K562 (cell line): ENCODE results near the gene HAUS5. TPM values are rescaled to one million over a fixed set of nuclear protein-coding genes. Genes with fewer than 3 reads are reported as not detected.
A peak's percentile ranks its signal among the peaks of the same experiment; 100 is the strongest.

ENCODE experiments used
- ATAC-seq: fragments of 200-7000 bp; cut with Tn5 transposase; 3 replicates; pipeline ENCODE4 v1.9.1; 2020; ENCODE audit warnings: moderate library complexity
- BruUV-seq: library from RNA; stranded (reverse); fragments of 400-500 nt; replicated peaks from 2 replicates; lab custom pipeline; 2021; lab: Mats Ljungman, UMichigan
- CTCF ChIA-PET: fragments of 300-600 bp; formaldehyde crosslinking; extraction: SDS; loops from one replicate; lab custom pipeline; 2021; ENCODE audit warnings: low intra/inter-chr PET ratio; lab: Yijun Ruan, JAX
- POLR2A ChIA-PET: fragments of 300-600, 350-650 bp; sonication (Branson Sonifier 250); formaldehyde crosslinking; extraction: SDS; loops from one replicate; lab custom pipeline; 2021; ENCODE audit warnings: antibody characterized with exemption, inconsistent platforms; lab: Yijun Ruan, JAX
- DNase-seq, 4 experiments: peaks; one replicate each; pipeline versions ENCODE4 v3.0.0 to v3.0.0-alpha.2; 2011 to 2018; ENCODE audit warnings: low spot score in 3 of 4, mixed read lengths in 3 of 4; ENCODE audit errors: extremely low read depth in 1 of 4
- FAIRE-seq: peaks from 2 replicates; lab custom pipeline; 2011; peaks lifted over from hg19 to GRCh38; lab: Jason Lieb, UNC
- H2AFZ ChIP-seq: 2 replicates; pipeline ENCODE4 v1.6.0; 2011; ENCODE audit warnings: low read depth, low read length, control low read depth, inconsistent platforms
- H3K27ac ChIP-seq: fragments of 200-600 bp; 3 replicates; pipeline ENCODE4 v1.8.0; 2011; ENCODE audit warnings: low read depth, mild to moderate bottlenecking, control low read depth, inconsistent platforms, low read length, moderate library complexity, mixed read lengths; ENCODE audit errors: extremely low read depth
- H3K27me3 ChIP-seq, 2 experiments: fragments of 300-600 bp in 1 of 2; 2 replicates in 1 of 2; 3 replicates in 1 of 2; pipeline versions ENCODE4 v1.6.0 to v1.8.0; 2011; ENCODE audit warnings: inconsistent platforms in 2 of 2, low read length in 2 of 2, mild to moderate bottlenecking in 1 of 2, mixed read lengths in 1 of 2, moderate library complexity in 1 of 2; ENCODE audit not compliant: control insufficient read depth in 2 of 2, insufficient read depth in 2 of 2
- H3K36me3 ChIP-seq: fragments of 300-600 bp; 3 replicates; pipeline ENCODE4 v1.8.0; 2011; ENCODE audit warnings: mild to moderate bottlenecking, low read length, inconsistent platforms; ENCODE audit not compliant: control insufficient read depth, insufficient read depth
- H3K4me1 ChIP-seq, 2 experiments: fragments of 200-600 bp in 1 of 2; replicated peaks in 1 of 2; 2 replicates in 1 of 2; 3 replicates in 1 of 2; pipeline versions ENCODE4 v1.5.1 to v1.8.0; 2011; ENCODE audit warnings: inconsistent platforms in 2 of 2, low read length in 2 of 2, mild to moderate bottlenecking in 1 of 2, mixed read lengths in 1 of 2, moderate library complexity in 1 of 2; ENCODE audit not compliant: control insufficient read depth in 2 of 2, insufficient read depth in 2 of 2
- H3K4me2 ChIP-seq: 2 replicates; pipeline ENCODE4 v1.6.1; 2011; ENCODE audit warnings: low read length, control low read depth, inconsistent platforms, mixed read lengths; ENCODE audit not compliant: insufficient read depth
- H3K4me3 ChIP-seq: fragments of 200-600 bp; sonication (generic), shearing (Covaris generic); 2 replicates; pipeline ENCODE4 v1.5.1; 2016; ENCODE audit warnings: control low read depth, inconsistent platforms
- H3K79me2 ChIP-seq: fragments of 200-600 bp; 3 replicates; pipeline ENCODE4 v1.8.0; 2011; ENCODE audit warnings: low read length, inconsistent platforms; ENCODE audit not compliant: control insufficient read depth, insufficient read depth
- H3K9ac ChIP-seq, 2 experiments: 2 replicates each; pipeline versions ENCODE4 v1.6.0 to v1.6.1; 2011; ENCODE audit warnings: low read depth in 2 of 2, low read length in 2 of 2, control low read depth in 1 of 2, inconsistent platforms in 1 of 2, mild to moderate bottlenecking in 1 of 2, mixed read lengths in 1 of 2; ENCODE audit not compliant: insufficient read depth in 1 of 2
- H3K9me1 ChIP-seq: one replicate; pipeline ENCODE4 v1.6.0; 2011; ENCODE audit warnings: inconsistent platforms, mild to moderate bottlenecking, low read length, moderate library complexity; ENCODE audit not compliant: control insufficient read depth, insufficient read depth
- H3K9me3 ChIP-seq: replicated peaks from 2 replicates; pipeline ENCODE4 v1.5.1; 2011; ENCODE audit warnings: low read depth, low read length, inconsistent platforms; ENCODE audit not compliant: control insufficient read depth, insufficient read depth
- H4K20me1 ChIP-seq: replicated peaks from 2 replicates; pipeline ENCODE4 v1.6.1; 2011; ENCODE audit warnings: low read length, inconsistent platforms, mixed read lengths; ENCODE audit not compliant: control insufficient read depth, insufficient read depth
- MYC ChIP-seq, 2 experiments: fragments of 250-450 bp in 1 of 2; sonication (Bioruptor Pico) in 1 of 2; IDR thresholded peaks; 2 replicates each; pipeline versions ENCODE4 v1.5.1 to v1.6.1; 2012 to 2021; ENCODE audit warnings: low read depth in 2 of 2, borderline replicate concordance in 1 of 2, improper control_type of control experiment in 1 of 2, low read length in 1 of 2, mild to moderate bottlenecking in 1 of 2, moderate library complexity in 1 of 2
- RAD21 ChIP-seq, 2 experiments: fragments of 250-450 bp in 1 of 2; fragments of 450-650 bp in 1 of 2; sonication (Bioruptor Pico) in 1 of 2; formaldehyde crosslinking in 1 of 2; IDR thresholded peaks in 1 of 2; conservative IDR thresholded peaks in 1 of 2; 2 replicates each; pipeline versions ENCODE4 v1.4.0 to v1.8.0; 2020 to 2022; ENCODE audit warnings: mild to moderate bottlenecking in 2 of 2, moderate library complexity in 1 of 2
- SMC3 ChIP-seq: conservative IDR thresholded peaks from 2 replicates; pipeline ENCODE4 v1.6.1; 2011; ENCODE audit warnings: low read depth, low read length, improper control_type of control experiment; ENCODE audit not compliant: insufficient read depth
- WGBS: fragments of 100-300 bp; shearing (Covaris generic); methylation state at CpG from one replicate; pipeline ENCODE4 v1.1.6; 2016; ENCODE audit warnings: low coverage, mixed read lengths; ENCODE audit not compliant: insufficient coverage; ENCODE audit errors: missing lambda C conversion rate; 5-methylcytosine and 5-hydroxymethylcytosine counted together
- in situ Hi-C: fragments of 300-500 bp; cut with MboI; formaldehyde crosslinking; loops from 4 replicates; pipeline ENCODE4 v1.15.0; 2018; ENCODE audit warnings: inconsistent platforms, mixed read lengths
- intact Hi-C: fragments of 100-400 bp; cut with micrococcal nuclease; formaldehyde crosslinking; loops from 2 replicates; pipeline ENCODE4 v1.14.2; 2022
- polyA plus RNA-seq, 8 experiments: library from polyadenylated mRNA; depleted of rRNA in 4 of 8; stranded (reverse) in 5 of 8; unstranded in 3 of 8; fragments of >200 nt; fragmentation: Nextera tagmentation in 2 of 8; fragmentation: Illumina TruSeq in 1 of 8; extraction: Ambion mirVana in 2 of 8; extraction: Trizol in 1 of 8; gene quantifications; 2 replicates each; pipeline versions ENCODE4 v1.2.1 to v1.2.3, GENCODE V29; 2011 to 2014; ENCODE audit warnings: inconsistent platforms in 1 of 8, missing spikeins in 1 of 8
- total RNA-seq, 7 experiments: library from RNA; depleted of rRNA in 6 of 7; stranded (reverse); fragments of >200 nt in 6 of 7; fragmentation: Illumina TruSeq in 2 of 7; extraction: Trizol in 2 of 7; gene quantifications; 2 replicates each; pipeline versions ENCODE4 v1.2.1 to v1.2.3, GENCODE V29; 2011 to 2021; ENCODE audit warnings: low replicate concordance in 1 of 7
- TF ChIP-seq, protein P1 (sequence below), 3 experiments: IDR thresholded peaks in 2 of 3; conservative IDR thresholded peaks in 1 of 3; 2 replicates each; pipeline ENCODE4 v1.5.1; 2011 to 2012; ENCODE audit warnings: low read length in 3 of 3, mild to moderate bottlenecking in 3 of 3, control low read depth in 2 of 3, improper control_type of control experiment in 1 of 3, inconsistent platforms in 1 of 3, low read depth in 1 of 3, mixed read lengths in 1 of 3, moderate library complexity in 1 of 3; ENCODE audit not compliant: insufficient read depth in 2 of 3
- TF ChIP-seq, protein P2 (sequence below), 2 experiments: fragments of 450-650 bp; formaldehyde crosslinking in 1 of 2; IDR thresholded peaks; 2 replicates each; pipeline versions ENCODE4 v1.4.0 to v1.6.1; 2014 to 2020; ENCODE audit warnings: mild to moderate bottlenecking in 2 of 2, borderline replicate concordance in 1 of 2, low read depth in 1 of 2

HAUS5 gene
- total and polyA plus RNA-seq, 9 of the 15 experiments (the other 6 are each of a cell fraction or from before 2014, with no cell fraction given) = 3.5 to 41.3 (median 14.2) TPM

DNA sequence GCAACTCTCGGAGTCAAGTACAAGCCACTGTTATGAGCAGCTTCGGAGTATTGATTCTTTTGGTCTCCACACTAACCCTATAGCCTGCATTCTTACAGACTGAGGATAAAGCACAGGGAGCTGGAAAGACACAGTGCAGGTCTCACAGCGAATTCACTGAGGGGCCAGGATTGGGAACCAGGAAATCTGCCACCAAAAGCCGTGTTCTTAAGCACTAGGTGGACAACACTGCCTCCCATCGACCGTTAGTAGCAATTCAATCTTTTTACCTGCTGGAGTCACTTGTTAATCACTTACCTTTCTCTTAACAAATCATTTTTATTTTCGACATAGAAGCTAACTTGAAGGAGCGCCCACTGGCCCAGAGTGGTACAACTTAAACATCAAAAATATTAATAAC lies 20.3 kb upstream of the HAUS5 start:
- BruUV-seq = no TSS peak
- in situ Hi-C loops = no loop called here
- no peak overlapping the region for H3K4me2 ChIP-seq
- H3K27me3 ChIP-seq = no peaks in the 10 kb centered on the region; a peak in 2 of 5 replicates
- no peaks in the 10 kb centered on the region for H3K36me3 ChIP-seq
- TF ChIP-seq, protein P1, sequence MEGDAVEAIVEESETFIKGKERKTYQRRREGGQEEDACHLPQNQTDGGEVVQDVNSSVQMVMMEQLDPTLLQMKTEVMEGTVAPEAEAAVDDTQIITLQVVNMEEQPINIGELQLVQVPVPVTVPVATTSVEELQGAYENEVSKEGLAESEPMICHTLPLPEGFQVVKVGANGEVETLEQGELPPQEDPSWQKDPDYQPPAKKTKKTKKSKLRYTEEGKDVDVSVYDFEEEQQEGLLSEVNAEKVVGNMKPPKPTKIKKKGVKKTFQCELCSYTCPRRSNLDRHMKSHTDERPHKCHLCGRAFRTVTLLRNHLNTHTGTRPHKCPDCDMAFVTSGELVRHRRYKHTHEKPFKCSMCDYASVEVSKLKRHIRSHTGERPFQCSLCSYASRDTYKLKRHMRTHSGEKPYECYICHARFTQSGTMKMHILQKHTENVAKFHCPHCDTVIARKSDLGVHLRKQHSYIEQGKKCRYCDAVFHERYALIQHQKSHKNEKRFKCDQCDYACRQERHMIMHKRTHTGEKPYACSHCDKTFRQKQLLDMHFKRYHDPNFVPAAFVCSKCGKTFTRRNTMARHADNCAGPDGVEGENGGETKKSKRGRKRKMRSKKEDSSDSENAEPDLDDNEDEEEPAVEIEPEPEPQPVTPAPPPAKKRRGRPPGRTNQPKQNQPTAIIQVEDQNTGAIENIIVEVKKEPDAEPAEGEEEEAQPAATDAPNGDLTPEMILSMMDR (IDR thresholded peaks at IDR 0.05 in 2 of 3, conservative IDR thresholded peaks at IDR 0.05 in 1 of 3; ENCODE audit: insufficient read depth in 2 of 3, low read depth in 1 of 3, low read length in 3 of 3) = peak; percentile 60 to 76 (median 65)
- TF ChIP-seq RAD21 (CRISPR knock-in tag; conservative IDR thresholded peaks at IDR 0.05 in 1 of 2, IDR thresholded peaks at IDR 0.05 in 1 of 2) (peak in 1 of 2 experiments; percentile 68; a peak in 2 of 4 replicates), SMC3 (peak; percentile 48; the same call in 1 of the 2 replicates), MYC (IDR thresholded peaks at IDR 0.05; ENCODE audit: low read depth, low read length) (no peak), MYC (CRISPR knock-in tag; IDR thresholded peaks at IDR 0.05; ENCODE audit: borderline replicate concordance, low read depth) (no peak)
- TF ChIP-seq, protein P2, sequence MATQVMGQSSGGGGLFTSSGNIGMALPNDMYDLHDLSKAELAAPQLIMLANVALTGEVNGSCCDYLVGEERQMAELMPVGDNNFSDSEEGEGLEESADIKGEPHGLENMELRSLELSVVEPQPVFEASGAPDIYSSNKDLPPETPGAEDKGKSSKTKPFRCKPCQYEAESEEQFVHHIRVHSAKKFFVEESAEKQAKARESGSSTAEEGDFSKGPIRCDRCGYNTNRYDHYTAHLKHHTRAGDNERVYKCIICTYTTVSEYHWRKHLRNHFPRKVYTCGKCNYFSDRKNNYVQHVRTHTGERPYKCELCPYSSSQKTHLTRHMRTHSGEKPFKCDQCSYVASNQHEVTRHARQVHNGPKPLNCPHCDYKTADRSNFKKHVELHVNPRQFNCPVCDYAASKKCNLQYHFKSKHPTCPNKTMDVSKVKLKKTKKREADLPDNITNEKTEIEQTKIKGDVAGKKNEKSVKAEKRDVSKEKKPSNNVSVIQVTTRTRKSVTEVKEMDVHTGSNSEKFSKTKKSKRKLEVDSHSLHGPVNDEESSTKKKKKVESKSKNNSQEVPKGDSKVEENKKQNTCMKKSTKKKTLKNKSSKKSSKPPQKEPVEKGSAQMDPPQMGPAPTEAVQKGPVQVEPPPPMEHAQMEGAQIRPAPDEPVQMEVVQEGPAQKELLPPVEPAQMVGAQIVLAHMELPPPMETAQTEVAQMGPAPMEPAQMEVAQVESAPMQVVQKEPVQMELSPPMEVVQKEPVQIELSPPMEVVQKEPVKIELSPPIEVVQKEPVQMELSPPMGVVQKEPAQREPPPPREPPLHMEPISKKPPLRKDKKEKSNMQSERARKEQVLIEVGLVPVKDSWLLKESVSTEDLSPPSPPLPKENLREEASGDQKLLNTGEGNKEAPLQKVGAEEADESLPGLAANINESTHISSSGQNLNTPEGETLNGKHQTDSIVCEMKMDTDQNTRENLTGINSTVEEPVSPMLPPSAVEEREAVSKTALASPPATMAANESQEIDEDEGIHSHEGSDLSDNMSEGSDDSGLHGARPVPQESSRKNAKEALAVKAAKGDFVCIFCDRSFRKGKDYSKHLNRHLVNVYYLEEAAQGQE (IDR thresholded peaks at IDR 0.05; ENCODE audit: borderline replicate concordance) = peak; percentile 44; the same call in 1 of the 2 replicates
- TF ChIP-seq, protein P2 (CRISPR knock-in tag; IDR thresholded peaks at IDR 0.05; ENCODE audit: low read depth) = no peak
- no peaks in the 10 kb centered on the region for H3K79me2 ChIP-seq
- no peak overlapping the region for H2AFZ ChIP-seq
- ATAC-seq (0 out of 3 replicates have a peak, but pooled peaks have one; percentile 29), DNase-seq (peak; percentile 43 to 57 (median 45)), FAIRE-seq (peak; percentile 84)
- intact Hi-C loops = loop anchor here (5.0 kb wide), 1 partner anchor 35 kb away; no protein-coding TSS in a partner anchor
- no peak overlapping the region for H3K4me3 ChIP-seq
- no peaks in the 10 kb centered on the region for H3K9me1 ChIP-seq
- H3K27ac ChIP-seq = no peak overlapping the region
- H4K20me1 ChIP-seq = no peaks in the 10 kb centered on the region
- CTCF ChIA-PET = interaction anchor here (1.1 to 1.2 kb wide), 2 partner anchors 239 to 323 kb away, joined by 4 to 5 read pairs; partner anchors contain the start of gene USF2
- POLR2A ChIA-PET = interaction anchor here (1.0 kb wide), 1 partner anchor 20 kb away, joined by 3 read pairs; no protein-coding TSS in a partner anchor
- H3K4me1 ChIP-seq = no peaks in the 10 kb centered on the region
- H3K9ac ChIP-seq = no peak overlapping the region
- WGBS = 15% methylated on average over 8 of the region's 8 CpGs
- no peaks in the 10 kb centered on the region for H3K9me3 ChIP-seq
